Transverse colon (tissue), 4 donors: ENCODE results near the gene SAT2. TPM values are rescaled to one million over a fixed set of nuclear protein-coding genes. Genes with fewer than 3 reads are reported as not detected.
A peak's percentile ranks its signal among the peaks of the same experiment; 100 is the strongest.

ENCODE experiments used
- DNase-seq: peaks from one replicate; pipeline ENCODE4 v3.0.0-alpha.2; 2019
- H3K27ac ChIP-seq, 4 donors: fragments of 200-600 bp; sonication (generic); 2 replicates each; pipeline ENCODE4 v1.5.1; 2016 to 2018; ENCODE audit warnings: inconsistent platforms in 4 of 4
- H3K27me3 ChIP-seq: fragments of 200-600 bp; sonication (generic); 2 replicates; pipeline ENCODE4 v1.5.1; 2017; ENCODE audit warnings: inconsistent platforms
- H3K36me3 ChIP-seq, 4 donors: fragments of 200-600 bp; sonication (generic); 2 replicates each; pipeline ENCODE4 v1.5.1; 2017 to 2019; ENCODE audit warnings: inconsistent platforms in 4 of 4
- H3K4me1 ChIP-seq, 4 donors: fragments of 200-600 bp; sonication (generic); 2 replicates each; pipeline ENCODE4 v1.5.1; 2017 to 2020; ENCODE audit warnings: inconsistent platforms in 4 of 4
- H3K4me3 ChIP-seq, 4 donors: fragments of 200-600 bp; sonication (generic); 1 replicate in 1 of 4; 2 replicates in 3 of 4; pipeline versions ENCODE4 v1.5.1 to v1.6.1; 2017 to 2019; ENCODE audit warnings: inconsistent platforms in 4 of 4
- H3K9me3 ChIP-seq, 2 donors: fragments of 200-600 bp; sonication (generic); 2 replicates each; pipeline ENCODE4 v1.5.1; 2017 to 2019; ENCODE audit warnings: inconsistent platforms in 2 of 2
- CTCF ChIP-seq, 5 experiments: fragments of 200-600 bp in 3 of 5; fragments of 450-650 bp in 2 of 5; sonication (generic) in 3 of 5; IDR thresholded peaks; 1 replicate in 2 of 5; 2 replicates in 3 of 5; pipeline ENCODE4 v1.5.1; 2016 to 2017; ENCODE audit warnings: antibody characterized with exemption in 5 of 5, inconsistent platforms in 3 of 5, mild to moderate bottlenecking in 2 of 5, moderate library complexity in 1 of 5
- EP300 ChIP-seq: sonication (generic); formaldehyde crosslinking; IDR thresholded peaks from one replicate; pipeline ENCODE4 v1.6.1; 2017; ENCODE audit warnings: antibody characterized with exemption, low read depth
- POLR2A ChIP-seq: fragments of 450-650 bp; IDR thresholded peaks from one replicate; pipeline ENCODE4 v1.6.1; 2016; ENCODE audit warnings: antibody characterized with exemption, mild to moderate bottlenecking, moderate library complexity
- POLR2AphosphoS5 ChIP-seq, 3 donors: sonication (generic); formaldehyde crosslinking; IDR thresholded peaks; one replicate each; pipeline ENCODE4 v1.6.1; 2016; ENCODE audit warnings: antibody characterized with exemption in 3 of 3
- WGBS, 2 donors: methylation state at CpG; one replicate each; pipeline ENCODE4 v1.1.5; 2018; ENCODE audit warnings: low coverage in 1 of 2; 5-methylcytosine and 5-hydroxymethylcytosine counted together
- in situ Hi-C, 4 donors: fragments of 200-750 bp; cut with MboI; loops; one replicate each; pipeline versions ENCODE4 v1.15.0 to v1.15.1; 2017; ENCODE audit warnings: low sequenced_read_pairs in 3 of 4, low pct_ligation_motif_present in 1 of 4, low pct_unique_long_range_greater_than_20kb in 1 of 4
- intact Hi-C: fragments of 100-400 bp; cut with DNase I; formaldehyde crosslinking; loops from one replicate; pipeline ENCODE4 v1.15.1; 2023; ENCODE audit warnings: low total_unique reads
- total RNA-seq, 4 donors: library from RNA; depleted of rRNA; stranded (reverse); fragments of >200 nt; gene quantifications; one replicate each; pipeline ENCODE4 v1.1.0, GENCODE V29; 2016

The SAT2 gene
- total RNA-seq, 4 donors from 2014 or later = 21.7 to 106 (median 67.7) TPM

GRCh38 chr17:7654832-7655540 lies 27.4 kb upstream of the SAT2 start:
- no peak overlapping the region for H3K27ac ChIP-seq

GRCh38 chr17:7652388-7653356 lies 25.1 kb upstream of the SAT2 start:
- WGBS, 2 donors = 71% methylated on average over 12 of the region's 12 CpGs; no CpG with 5 or more reads in 1 of the 2 donors
- no peak for TF ChIP-seq POLR2AphosphoS5 (IDR thresholded peaks at IDR 0.05)
- TF ChIP-seq CTCF (IDR thresholded peaks at IDR 0.05) = no peak
- no peak for TF ChIP-seq POLR2A
- TF ChIP-seq EP300 = no peak
- Histone ChIP-seq H3K27ac (peak overlapping the region in 2 of 4 donors; percentile 5 to 64), H3K27me3 (peaks cover 51% of the 10 kb centered on the region), H3K4me3 (no peak overlapping the region), H3K36me3 (no peaks in the 10 kb centered on the region), H3K9me3 (no peaks in the 10 kb centered on the region), H3K4me1 (peaks cover 4 to 30% (median 19%) of the 10 kb centered on the region in 4 donors)
- no peak for DNase-seq
- in situ Hi-C loops = no loop called here
- intact Hi-C loops = no loop called here

More at GRCh38 chr17:7654832-7655540, 27.4 kb upstream of the SAT2 start:
- no peaks in the 10 kb centered on the region for H3K9me3 ChIP-seq
- 78 to 86% methylated on average over 7 to 16 of the region's 16 CpGs for WGBS, 2 donors
- H3K36me3 ChIP-seq = no peaks in the 10 kb centered on the region
- no peak overlapping the region for H3K4me3 ChIP-seq
- TF ChIP-seq EP300 (no peak), CTCF (IDR thresholded peaks at IDR 0.05) (no peak), POLR2A (no peak), POLR2AphosphoS5 (IDR thresholded peaks at IDR 0.05) (no peak)
- H3K27me3 ChIP-seq = peaks cover 35% of the 10 kb centered on the region
- H3K4me1 ChIP-seq = peaks cover 4 to 29% (median 18%) of the 10 kb centered on the region in 4 donors
- DNase-seq = no peak
- intact Hi-C loops (no loop called here), in situ Hi-C loops (no loop called here)

GRCh38 chr17:7651665-7652387 lies 24.2 kb upstream of the SAT2 start:
- in situ Hi-C loops (no loop called here), intact Hi-C loops (no loop called here)
- DNase-seq = no peak
- peak overlapping the region; percentile 5 to 64 (median 48) for H3K27ac ChIP-seq
- TF ChIP-seq CTCF (IDR thresholded peaks at IDR 0.05) (no peak), EP300 (no peak), POLR2A (no peak), POLR2AphosphoS5 (IDR thresholded peaks at IDR 0.05) (no peak)
- H3K4me1 ChIP-seq = peaks cover 4 to 24% (median 19%) of the 10 kb centered on the region in 4 donors
- H3K9me3 ChIP-seq = no peaks in the 10 kb centered on the region
- no peaks in the 10 kb centered on the region for H3K36me3 ChIP-seq
- H3K27me3 ChIP-seq = peaks cover 51% of the 10 kb centered on the region
- WGBS, 2 donors = 22% methylated on average over 18 of the region's 54 CpGs; no CpG with 5 or more reads in 1 of the 2 donors
- H3K4me3 ChIP-seq = peak overlapping the region; percentile 18 to 68 (median 38)
